Activated T-helper 9 cell treated with anti-CD3 and anti-CD28 coated beads, Interleukin-2, amount 50 U/mL, for 16 hours (primary cell): Measurements from ENCODE around the gene MFSD11.
"Not testable (repeated sequence)": the region's sequence is repeated elsewhere in the genome, so short reads cannot be mapped to it uniquely, and the experiment has no call there.

ENCODE experiments used
- DNase-seq: peaks from one replicate; pipeline ENCODE4 v3.0.0-alpha.2; 2020; ENCODE audit warnings: low read depth

Gene MFSD11

DNA sequence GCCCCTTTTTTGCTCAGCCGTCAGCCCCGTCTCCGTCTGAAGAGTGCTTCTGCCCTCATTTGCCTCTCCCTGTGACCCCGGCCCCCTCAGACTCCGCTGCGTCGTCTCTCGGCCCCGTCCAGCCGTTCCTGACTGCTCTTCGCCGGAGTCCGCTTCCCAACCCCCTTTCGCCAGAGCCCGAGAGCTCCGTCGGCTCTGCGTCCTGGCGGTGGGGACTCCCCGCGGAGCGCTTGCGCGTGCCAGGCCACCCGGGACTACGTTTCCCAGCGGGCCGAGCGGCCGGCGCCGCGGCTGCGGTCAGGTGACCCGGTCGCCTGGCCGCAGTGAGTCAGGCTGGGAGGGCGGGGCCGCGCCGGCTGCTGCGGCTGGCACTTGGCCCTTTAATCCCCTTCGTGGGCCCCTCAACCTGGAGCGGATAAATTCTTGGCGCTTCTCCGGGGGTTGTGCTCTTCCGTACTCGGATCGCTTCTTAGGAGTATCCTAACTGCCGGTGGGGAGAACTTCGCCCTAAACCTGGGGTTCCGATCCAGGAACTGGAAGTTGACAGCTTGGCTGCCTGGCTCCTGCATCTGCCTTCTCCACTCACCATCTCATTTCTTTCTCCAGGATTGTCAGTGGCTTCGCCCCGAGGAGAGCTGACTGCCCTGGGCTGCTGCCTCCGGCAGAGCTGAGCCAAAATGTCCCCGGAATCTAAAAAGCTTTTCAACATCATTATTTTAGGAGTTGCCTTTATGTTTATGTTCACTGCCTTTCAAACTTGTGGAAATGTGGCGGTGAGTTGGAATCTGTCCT lies at the start of gene MFSD11:
MFSD11 (plus strand) TSS at position 444 of the 792 bp plus-strand sequence; CDS start at position 678, 234 bp downstream.
- DNase-seq, result peak; percentile 88

DNA sequence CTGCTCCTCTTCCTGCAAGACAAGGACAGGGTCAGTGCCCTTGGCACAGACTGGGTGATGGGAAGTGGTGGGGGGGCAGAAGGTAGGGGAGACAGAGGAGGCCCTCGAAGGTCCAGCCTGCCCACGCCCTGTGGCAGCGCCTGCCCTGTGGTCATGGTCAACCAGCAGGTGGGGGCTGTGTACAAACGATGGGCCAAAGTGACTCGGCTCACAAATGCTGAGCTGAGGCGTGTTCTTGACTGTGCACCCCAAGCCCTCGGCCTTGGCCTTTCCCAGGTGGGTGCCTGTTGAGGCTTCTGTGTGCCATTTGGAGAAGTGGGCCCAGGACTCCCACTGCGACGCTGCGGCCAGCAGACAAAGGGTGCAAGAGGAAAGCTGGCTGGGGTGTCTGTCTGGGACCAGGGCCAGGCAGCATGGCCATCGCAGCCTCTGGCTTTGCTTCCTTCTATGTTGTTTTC lies 49.7 kb upstream of the MFSD11 start:
- no peak for DNase-seq

DNA sequence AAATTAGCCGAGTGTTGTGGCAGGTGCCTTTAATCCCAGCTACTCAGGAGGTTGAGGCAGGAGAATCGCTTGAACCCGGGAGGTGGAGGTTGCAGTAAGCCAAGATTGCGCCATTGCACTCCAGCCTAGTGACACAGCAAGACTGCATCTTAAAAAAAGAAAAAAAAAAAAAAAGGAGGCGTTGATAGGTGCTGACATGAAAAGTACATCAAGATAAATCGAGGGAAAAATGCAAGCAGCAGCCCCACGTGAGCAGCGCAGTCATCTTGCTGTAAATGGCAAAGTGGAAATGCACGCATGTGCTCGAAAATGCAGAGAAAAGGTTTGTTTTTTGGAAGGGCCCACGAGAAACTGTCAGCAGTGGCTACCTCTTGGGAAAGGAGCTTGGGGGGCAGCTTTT lies 48.1 kb upstream of the MFSD11 start:
- no peak for DNase-seq

DNA sequence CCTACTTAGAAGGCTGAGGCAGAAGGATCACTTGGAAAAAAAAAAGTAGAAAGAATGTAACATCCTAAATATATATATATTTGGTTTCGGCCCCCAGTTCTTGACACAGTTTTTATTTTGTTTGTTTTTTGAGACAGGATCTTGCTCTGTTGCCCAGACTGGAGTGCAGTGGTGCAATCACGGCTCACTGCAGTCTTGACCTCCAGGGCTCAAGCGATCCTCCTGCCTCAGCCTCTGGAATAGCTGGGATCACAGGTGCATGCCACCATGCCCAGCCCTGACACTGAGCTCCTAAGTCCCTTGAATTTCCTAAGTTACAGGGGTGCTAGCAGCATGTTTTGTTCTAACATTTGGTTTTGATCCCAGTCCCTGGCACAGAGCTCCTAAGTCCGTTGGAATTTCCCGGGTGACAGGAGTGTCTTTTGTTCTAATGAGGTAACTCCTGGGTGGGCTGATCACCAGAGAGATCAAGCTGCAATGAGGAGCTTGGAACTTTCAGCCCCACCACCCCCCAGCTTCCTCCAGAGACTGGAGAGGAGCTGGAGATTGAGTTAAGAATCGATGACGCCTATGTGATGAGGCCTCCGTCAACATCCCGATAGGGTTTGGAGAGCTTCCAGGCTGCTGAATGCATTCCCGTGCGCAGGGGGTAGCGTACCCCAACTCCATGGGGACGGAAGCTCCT lies 47.2 kb upstream of the MFSD11 start:
- no peak for DNase-seq

DNA sequence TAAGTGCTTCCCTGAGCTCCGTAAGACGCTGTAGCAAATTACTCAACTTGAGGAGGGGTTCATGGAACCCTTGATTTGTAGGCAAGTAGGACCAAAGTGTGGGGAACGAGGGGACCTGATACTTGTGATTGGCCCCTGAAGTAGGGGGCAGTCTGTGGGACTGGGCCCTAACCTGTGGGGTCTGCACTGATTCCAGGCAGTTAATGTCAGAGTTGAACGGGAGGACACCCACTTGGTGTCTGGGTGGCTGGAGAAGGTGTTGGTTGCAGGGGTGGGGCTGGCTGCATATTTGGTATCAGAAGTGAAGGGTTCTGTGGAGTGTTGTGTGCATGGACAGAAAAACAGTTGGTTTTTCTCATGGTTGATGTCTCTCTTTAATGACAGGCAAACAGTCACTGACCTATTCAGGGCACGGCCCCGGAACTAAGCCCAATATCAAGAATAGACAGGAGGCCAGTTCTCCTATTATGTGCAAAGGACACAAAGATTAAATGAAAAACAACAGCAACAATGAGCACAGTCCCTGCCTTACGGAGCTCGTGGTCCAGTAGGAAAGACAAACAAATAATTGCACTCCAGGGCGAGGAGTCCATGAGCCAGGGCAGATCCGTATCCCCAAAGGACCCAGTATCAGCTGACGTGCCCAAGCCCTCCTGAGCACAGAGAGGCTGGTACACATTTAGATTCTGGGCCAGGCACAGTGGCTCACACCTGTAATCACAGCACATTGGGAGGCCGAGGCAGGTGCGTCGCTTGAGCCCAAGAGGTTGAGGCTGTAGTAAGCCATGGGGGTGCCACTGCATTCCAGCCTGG lies 46.3 kb upstream of the MFSD11 start:
- no peak for DNase-seq

DNA sequence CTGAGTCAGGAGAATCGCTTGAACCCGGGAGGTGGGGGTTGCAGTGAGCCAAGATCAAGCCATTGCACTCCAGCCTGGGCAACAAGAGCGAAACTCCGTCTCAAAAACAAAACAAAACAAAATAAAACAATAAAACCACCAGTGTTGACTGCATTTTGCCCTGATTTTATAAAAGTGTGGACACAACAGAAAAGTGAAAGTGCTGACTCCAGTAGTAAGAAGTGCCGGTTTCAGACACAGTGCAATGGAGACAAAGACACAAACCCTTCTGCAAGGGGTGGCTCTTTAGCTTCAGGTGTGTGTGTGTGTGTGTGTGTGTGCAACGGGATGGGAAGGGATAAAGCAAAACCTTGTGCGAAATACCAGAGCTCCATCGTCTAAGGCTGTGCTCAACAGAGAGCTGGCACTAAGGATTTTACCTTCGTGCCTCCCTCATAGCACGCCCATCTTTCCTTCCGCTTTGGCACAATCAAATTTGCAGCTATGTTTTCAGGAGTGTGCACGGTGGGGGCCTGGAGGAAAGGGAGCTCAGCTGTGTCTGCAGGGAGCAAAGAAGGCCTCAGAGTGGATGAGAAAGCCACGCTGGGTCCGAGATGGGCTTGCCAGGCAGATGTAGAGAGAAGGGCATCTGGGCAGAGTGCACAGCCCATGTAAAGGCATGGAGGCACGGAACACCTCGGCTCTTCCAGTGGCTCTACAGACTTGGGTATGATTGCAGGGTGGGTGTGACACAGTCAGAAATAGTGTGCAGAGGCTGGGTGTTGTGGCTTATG lies 42.7 kb upstream of the MFSD11 start:
- no peak for DNase-seq

DNA sequence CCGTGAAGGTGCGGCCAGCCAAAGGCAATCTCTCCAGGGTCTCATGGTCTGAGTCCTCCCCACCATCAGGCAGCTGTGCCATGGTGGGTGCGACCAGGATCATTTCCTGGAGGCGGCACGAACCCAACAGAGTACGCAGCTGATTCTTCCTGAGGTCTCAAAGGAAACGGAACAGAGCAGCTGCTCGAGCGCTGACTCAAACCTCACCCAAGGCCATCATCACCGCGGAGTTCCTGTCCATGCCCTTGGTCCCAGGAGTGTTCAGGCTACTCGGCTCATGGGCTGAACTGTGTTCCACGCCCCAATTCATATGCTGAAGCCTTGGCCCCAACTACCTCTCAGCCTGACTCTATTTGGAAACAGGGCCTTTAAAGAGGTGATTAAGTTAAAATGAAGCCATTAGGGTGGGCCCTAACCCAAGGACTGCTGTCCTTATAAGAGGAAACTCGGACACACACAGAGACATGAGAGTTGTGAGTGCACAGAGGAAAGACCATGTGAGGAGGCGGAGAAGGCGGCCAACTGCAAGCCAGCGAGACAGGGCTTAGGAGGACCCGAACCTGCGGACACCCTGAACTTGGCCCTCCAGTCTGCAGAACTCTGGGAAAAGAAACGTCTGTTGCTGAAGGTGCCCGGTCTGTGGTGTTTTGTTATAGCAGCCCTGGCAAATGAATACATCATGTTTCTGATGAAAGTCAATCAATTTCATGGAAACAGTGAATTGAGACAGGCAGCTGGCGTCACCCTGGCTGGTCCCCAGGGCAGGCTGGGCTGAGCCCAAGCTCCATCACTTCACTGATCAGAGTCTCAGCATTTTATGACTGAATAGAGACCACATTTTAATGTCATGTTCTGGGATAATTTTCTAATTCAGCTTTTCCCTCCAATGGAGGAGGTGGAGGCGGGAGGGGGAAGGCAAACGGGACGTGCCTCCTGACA lies 40.9 kb upstream of the MFSD11 start:
- no peak for DNase-seq

DNA sequence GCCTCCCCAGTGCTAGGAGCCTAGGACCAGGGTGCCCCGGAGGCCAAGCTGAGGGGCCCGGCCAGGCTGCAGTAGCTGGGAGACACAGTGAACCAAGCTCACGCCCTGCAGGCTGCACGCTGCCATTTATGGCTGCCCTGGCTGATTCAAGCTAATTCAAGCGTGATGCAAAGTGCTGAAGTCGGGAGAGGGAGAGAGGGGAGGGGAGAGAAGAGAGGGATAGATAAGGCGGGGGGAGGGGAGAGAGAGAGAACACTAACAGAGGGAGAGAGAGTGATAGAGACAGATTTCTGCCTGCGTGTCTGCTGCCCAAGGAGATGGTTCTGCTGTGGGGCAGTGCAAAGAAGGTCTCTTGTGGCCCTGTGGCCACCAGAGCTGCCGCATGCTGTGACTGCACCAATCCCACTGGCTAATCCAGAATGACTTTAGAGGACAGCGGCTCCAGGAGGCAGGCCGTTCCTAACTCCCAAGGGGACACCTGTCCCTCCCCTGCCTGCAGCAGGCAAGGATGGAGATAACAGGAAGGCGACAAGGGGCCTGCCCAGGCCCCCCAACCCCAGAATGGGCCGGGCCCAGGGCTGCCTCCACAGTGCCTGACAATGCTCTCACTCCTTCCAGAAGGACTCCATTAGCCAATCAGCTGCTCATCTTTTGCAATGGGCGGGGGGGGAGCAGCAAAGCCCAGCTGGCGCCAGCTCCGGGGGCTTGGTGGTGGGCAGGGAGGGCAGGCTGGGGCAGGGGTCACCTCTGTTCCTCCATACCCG lies 40.0 kb upstream of the MFSD11 start:
- DNase-seq, result no peak

DNA sequence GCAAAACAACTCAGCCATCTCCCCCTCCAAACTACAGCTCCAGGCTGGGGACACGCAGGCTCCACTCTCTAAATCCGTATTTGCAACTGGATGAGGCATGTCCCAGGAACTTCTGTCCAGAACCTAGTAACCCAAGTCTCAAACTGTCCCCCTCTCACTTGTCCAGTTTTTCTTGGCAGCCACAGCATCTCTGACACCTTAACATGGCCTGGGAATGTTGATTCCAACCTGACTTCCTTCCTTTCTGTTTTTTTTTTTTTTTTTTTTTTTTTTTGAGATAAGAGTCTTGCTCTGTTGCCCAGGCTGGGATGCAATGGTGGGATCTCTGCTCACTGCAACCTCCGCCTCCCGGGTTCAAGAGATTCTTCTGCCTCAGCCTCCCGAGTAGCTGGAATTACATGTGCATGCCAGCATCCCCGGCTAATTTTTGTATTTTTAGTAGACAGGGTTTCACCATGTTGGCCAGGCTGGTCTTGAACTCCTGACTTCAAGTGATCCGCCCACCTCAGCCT lies 39.4 kb upstream of the MFSD11 start:
- DNase-seq, result not testable (repeated sequence)

DNA sequence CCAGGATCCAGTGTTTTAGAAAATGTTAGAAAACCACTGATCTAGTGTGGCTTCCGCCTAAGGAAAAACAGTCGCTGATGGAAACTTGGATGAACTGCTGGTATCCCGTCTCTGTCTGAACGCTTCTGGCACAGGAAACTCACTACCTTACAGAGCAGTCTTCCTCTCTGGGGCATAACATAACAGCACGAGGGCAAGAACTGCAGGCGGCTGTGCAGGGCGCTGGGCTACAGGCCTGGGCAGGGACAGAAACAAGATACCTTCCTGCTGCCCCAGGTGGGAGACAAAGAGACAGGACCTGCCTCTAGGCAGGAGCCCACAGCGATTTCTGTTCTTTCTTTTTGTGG lies 37.7 kb upstream of the MFSD11 start:
- DNase-seq, result no peak

DNA sequence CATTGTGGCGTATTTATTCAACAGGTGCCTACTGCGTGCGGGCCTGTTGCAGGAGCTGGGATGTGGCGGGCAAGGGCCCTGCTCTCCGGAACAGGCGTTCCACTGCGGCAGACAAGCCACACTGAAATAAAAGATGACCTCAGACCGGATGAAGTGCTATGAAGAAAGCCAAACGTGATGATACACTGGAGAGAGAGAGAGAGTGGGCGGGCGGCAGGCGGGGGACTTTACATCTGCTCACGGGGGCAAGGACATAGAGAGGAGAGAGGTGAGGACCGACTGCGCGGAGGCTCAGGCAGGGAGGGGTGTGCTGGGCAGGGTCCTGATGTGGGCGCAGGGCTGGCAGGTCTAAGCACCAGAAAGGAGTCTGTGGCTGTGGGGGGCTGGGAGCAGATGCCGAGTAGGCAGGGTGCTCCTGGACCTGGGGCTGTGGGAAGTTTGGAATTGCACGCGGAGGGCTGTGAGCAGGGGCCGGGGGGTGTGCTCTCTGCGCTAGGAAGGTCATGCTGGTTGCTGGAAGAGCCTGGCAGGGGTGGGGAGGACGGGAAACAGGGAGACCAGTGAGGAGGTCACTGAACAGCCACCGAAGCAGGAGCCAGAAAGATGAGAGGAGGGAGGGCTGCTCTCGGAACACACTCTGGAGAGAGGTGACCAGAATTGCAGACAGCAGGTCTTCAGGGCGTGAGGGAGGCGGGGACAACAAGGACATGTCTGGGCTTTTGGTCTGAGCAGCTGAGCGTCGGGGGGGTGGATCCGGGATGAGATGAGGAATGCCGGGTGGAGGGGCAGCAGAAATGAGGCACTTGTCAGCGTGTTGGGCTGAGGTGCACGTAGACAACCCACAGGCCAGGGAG lies 37.1 kb upstream of the MFSD11 start:
- DNase-seq, result no peak

DNA sequence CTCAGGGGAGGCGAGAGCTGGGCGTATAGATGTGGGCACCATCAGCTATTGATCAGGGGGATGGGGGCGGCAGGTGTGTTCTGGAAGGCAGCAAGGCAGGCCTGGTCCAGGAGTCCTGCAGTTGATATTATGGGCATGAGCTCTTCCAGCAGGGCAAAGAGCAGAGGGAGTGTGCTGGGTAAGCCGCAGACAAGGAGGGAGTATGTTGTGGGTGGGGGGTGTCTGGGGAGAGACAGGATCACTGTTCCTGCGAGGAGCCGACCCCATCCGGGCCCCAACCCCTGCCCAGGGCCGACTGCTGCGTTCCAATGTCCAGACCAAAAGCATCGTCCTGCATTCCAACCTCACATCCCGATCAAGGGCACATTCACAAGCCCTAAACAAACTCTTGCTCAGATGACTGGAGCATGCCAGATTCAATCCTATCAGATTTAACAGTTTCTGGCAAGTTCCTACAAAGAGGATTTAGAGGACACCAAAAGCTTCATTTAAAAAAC lies 36.4 kb upstream of the MFSD11 start:
- DNase-seq, result no peak

DNA sequence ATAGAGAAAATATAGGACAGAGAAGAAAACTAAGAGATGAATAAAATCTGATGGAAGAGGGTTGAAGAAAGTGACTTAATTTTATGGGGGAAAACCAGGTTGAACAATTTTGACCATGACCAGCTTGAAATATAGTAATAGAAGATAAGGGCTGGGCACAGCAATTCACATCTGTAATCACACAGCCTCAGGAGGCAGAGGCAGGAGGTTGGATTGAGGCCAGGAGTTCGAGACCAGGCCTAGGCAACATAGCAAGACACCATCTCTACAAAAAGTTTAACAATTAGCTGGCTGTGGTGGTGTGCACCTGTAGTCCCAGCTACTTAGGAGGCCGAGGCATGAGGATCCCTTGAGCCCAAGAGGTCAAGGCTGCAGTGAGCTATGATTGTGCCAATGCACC lies 35.8 kb upstream of the MFSD11 start:
- DNase-seq, result no peak

DNA sequence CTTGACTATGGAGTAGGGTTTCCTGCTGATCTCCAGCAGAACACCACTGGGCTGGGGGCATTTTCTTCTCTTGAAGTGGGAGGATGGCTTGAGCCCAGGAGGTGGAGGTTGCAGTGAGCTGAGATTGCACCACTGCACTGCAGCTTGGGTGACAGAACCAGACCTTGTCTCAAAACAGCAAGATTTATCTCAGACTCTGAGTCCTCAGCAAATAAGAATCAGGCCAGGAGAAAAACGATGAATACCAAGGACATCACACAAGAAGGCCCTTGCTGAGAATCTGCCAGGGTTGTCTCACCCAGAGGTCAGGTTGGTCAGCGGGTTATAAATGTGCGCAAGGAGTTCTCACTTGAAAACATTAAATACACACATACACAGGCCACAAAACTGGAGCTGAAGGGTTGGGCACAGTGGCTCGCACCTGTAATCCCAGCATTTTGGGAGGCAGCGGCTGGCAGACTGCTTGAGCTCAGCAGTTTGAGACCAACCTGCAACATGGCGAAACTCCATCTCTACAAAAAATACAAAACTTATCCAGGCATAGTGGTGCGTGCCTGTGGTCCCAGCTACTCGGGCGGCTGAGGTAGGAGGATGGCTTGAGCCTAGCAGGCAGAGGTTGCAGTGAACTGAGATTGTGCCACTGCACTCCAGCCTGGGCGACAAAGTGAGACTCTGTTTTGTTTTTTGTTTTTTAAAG lies 34.8 kb upstream of the MFSD11 start:
- DNase-seq, result no peak

DNA sequence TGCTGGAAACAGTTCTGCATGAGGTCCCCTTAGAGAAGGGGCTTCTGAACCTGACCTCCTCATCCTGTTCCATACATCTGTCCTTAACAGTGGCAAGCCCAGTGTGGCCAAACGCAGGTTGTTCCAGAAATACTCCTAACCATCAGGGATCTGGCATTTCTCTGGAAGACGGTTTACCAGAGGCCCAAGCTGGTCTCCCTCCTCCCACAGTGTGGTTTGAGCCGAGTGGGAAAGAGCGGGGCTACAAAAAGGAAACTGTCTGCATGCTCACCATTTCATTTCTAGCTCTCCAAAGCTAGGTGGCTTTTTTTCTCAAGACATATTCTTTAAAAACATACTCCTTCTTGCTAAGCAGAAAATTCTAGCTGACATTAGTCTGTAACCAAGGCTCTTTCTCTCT lies 33.1 kb upstream of the MFSD11 start:
- no peak for DNase-seq

DNA sequence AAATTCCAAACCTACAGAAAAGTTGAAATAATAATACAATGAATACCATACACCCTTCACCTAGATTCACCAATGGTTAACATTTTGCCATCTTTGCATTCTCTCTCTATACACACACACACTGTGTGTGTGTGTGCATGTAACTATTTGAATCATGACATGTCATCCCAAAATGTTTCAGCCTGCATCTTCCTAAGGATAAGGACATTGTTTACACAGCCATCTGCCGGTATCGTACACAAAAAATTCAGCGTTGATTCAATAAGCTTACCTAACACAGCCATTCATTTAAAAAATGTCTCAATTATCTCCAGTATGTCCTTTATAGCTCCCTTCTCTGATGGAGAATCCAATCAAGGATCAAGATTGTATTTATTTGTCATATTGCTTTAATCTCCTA lies 31.1 kb upstream of the MFSD11 start:
- no peak for DNase-seq

DNA sequence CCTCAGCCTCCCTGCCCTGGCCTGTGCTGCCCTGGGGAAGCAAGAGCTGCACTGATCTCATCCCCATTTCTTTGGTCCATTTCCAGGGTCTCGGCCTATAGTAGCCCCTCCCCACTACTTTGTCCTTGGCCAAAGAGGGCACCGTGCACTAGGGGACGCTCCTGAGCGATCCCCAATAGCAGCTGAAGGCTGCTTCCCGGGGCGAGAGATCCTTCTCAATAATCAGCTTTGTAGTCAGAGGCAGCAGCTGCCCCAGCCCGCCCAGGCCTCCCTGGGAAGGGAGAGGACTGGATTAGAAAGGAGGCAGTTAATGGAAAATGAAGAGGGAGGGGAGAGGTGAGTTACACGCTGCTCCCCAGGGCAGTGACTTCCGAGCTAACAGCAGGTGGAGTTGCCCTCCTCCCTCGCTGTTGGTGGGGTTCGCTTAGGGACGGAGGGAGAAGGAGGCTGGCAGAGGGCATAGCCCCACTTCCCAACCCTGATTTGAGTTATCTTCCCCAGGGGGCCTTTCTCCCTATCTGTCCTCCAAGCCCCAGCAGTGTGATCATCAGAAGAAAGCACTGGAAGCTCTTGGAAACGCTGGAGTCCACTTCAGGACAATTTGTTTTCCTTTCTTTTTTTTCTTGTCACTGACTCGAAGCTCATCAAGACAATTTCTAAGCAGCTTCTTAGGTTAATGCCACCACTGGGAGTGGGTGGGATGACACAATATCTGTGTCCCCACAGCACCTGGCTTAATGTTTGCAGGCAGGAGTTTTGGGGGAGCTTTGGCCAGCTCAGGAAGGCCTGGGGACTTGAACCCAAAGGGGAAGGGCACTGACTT lies 29.7 kb upstream of the MFSD11 start:
- DNase-seq, result no peak
